T-cell (primary cell): ENCODE measurements around the gene CRACR2A. TPM values are rescaled to one million over a fixed set of nuclear protein-coding genes. Genes with fewer than 3 reads are reported as not detected.
A peak's percentile ranks its signal among the peaks of the same experiment; 100 is the strongest.

Experiments
- ATAC-seq, 4 experiments: fragments of 200-7000 bp in 3 of 4; fragments of 150-1000 bp in 1 of 4; cut with Tn5 transposase; replicated peaks in 1 of 4; 1 replicate in 3 of 4; 2 replicates in 1 of 4; pipeline ENCODE4 v1.10.0; 2021; ENCODE audit warnings: moderate library complexity in 3 of 4, mild to moderate bottlenecking in 2 of 4, moderate number of reproducible peaks in 1 of 4
- CTCF ChIA-PET, 2 donors: fragments of 300-600 bp; sonication (Branson Sonifier 250); formaldehyde crosslinking; loops; one replicate each; lab custom pipeline; 2022; ENCODE audit warnings: antibody characterized with exemption in 2 of 2; lab: Charles Lee
- POLR2A ChIA-PET, 2 donors: fragments of 300-600 bp; sonication (Branson Sonifier 250); formaldehyde crosslinking; loops; one replicate each; lab custom pipeline; 2022; ENCODE audit warnings: antibody characterized with exemption in 2 of 2; lab: Charles Lee
- DNase-seq, 35 experiments: peaks; one replicate each; pipeline versions ENCODE4 v3.0.0 to v3.0.0-alpha.2; 2013 to 2023
- H3K27ac ChIP-seq: one replicate; pipeline ENCODE4 v1.5.1; 2013; ENCODE audit warnings: low read length
- H3K27me3 ChIP-seq, 2 experiments: replicated peaks in 1 of 2; 1 replicate in 1 of 2; 2 replicates in 1 of 2; pipeline versions ENCODE4 v1.6.1 to v1.7.0; 2013; ENCODE audit warnings: low read length in 1 of 2, mixed read lengths in 1 of 2; ENCODE audit not compliant: control insufficient read depth in 2 of 2, insufficient read depth in 2 of 2; ENCODE audit errors: extremely low read depth in 1 of 2
- H3K36me3 ChIP-seq, 2 donors: 1 replicate in 1 of 2; 2 replicates in 1 of 2; pipeline versions ENCODE4 v1.6.1 to v1.7.0; 2013; ENCODE audit warnings: low read length in 1 of 2; ENCODE audit not compliant: control insufficient read depth in 2 of 2, insufficient read depth in 1 of 2; ENCODE audit errors: extremely low read depth in 1 of 2
- H3K4me1 ChIP-seq, 2 experiments: 1 replicate in 1 of 2; 2 replicates in 1 of 2; pipeline versions ENCODE4 v1.6.1 to v1.7.0; 2013; ENCODE audit warnings: low read length in 2 of 2, mixed read lengths in 1 of 2; ENCODE audit not compliant: insufficient read depth in 2 of 2, control insufficient read depth in 1 of 2; ENCODE audit errors: extremely low read depth in 1 of 2
- H3K4me3 ChIP-seq, 2 donors: 1 replicate in 1 of 2; 2 replicates in 1 of 2; pipeline versions ENCODE4 v1.5.1 to v1.7.0; 2013; ENCODE audit warnings: mild to moderate bottlenecking in 2 of 2, low read length in 1 of 2, moderate library complexity in 1 of 2; ENCODE audit not compliant: control insufficient read depth in 1 of 2; ENCODE audit errors: extremely low read depth in 1 of 2
- H3K9me3 ChIP-seq: 2 replicates; pipeline ENCODE4 v1.7.0; 2013
- H3K27ac Mint-ChIP-seq, 2 donors: one replicate each; pipeline ENCODE4 v1.8.0; 2020 to 2021; ENCODE audit warnings: mild to moderate bottlenecking in 2 of 2, mixed read lengths in 2 of 2
- H3K27me3 Mint-ChIP-seq, 2 donors: one replicate each; pipeline ENCODE4 v1.8.0; 2021 to 2022; ENCODE audit warnings: mixed read lengths in 2 of 2
- H3K36me3 Mint-ChIP-seq: one replicate; pipeline ENCODE4 v1.8.0; 2021; ENCODE audit warnings: mixed read lengths
- H3K4me1 Mint-ChIP-seq, 3 donors: one replicate each; pipeline ENCODE4 v1.8.0; 2020 to 2022; ENCODE audit warnings: mixed read lengths in 3 of 3, mild to moderate bottlenecking in 1 of 3
- H3K4me3 Mint-ChIP-seq, 3 donors: one replicate each; pipeline ENCODE4 v1.8.0; 2020 to 2022; ENCODE audit warnings: mild to moderate bottlenecking in 3 of 3, mixed read lengths in 3 of 3, moderate library complexity in 3 of 3
- H3K9me3 Mint-ChIP-seq, 3 donors: one replicate each; pipeline ENCODE4 v1.8.0; 2020 to 2022; ENCODE audit warnings: mixed read lengths in 3 of 3
- WGBS: methylation state at CpG from one replicate; pipeline ENCODE4 v1.1.5; 2013; ENCODE audit warnings: missing lambda C conversion rate; ENCODE audit not compliant: insufficient coverage; 5-methylcytosine and 5-hydroxymethylcytosine counted together
- total RNA-seq, 35 experiments: library from RNA in 6 of 35; stranded (reverse) in 6 of 35; fragments of 120-200 nt in 1 of 35; gene quantifications; one replicate each; pipeline versions ENCODE4 v1.2.1 to v1.2.4 and lab custom pipeline; 2013 to 2026

Gene CRACR2A
- total RNA-seq, 5 donors from 2014 or later (not counting 1 experiment from before 2014, with no cell fraction given), result 38.3 to 47.0 (median 40.6) TPM

DNA sequence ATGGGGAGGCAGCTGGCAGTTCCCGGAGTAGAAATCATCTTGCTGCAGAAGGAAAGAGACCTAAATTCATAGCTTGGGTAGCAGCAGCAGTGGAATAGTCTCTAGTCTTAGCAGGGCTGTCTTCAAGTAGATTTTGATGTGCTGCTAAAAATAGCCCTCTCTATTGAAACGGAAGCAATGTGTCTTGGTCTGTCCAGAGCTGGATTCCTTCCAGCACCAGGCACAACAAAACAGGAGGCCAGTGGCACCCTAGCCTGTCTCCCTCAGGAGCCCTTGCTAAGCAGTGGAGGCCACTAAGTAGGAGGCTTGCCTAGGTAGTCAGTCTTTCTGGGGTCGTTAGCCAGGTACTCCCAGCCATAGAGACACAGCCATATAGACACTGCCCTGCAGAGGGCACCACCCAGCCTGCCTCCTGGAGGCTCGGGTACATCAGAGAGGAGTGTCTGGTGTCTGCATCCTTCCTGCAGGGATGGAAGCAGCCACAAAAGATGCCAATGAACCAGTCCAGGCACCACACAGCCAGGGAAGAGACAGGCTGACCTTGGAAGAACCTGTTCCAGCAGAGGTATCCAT lies 97.5 kb downstream of the CRACR2A start:
- Histone ChIP-seq H3K4me3 (no peak overlapping the region), H3K4me1 (no peaks in the 10 kb centered on the region), H3K27ac (no peak overlapping the region), H3K27me3 (no peaks in the 10 kb centered on the region), H3K9me3 (no peaks in the 10 kb centered on the region), H3K36me3 (peaks cover 17 to 88% of the 10 kb centered on the region in 2 donors)
- Mint-ChIP-seq H3K36me3 (peaks cover 80% of the 10 kb centered on the region), H3K27ac (no peak overlapping the region), H3K27me3 (no peaks in the 10 kb centered on the region), H3K9me3 (no peaks in the 10 kb centered on the region), H3K4me3 (no peak overlapping the region), H3K4me1 (no peaks in the 10 kb centered on the region)
- ChIA-PET POLR2A (no interaction called here), CTCF (interaction anchor here in 1 of 2 donors (0.5 kb wide), 1 partner anchor 124 kb away, joined by 3 read pairs; no protein-coding TSS in a partner anchor)
- ATAC-seq, result peak in 1 of 4 experiments; percentile 27
- 64% methylated on average over 2 of the region's 4 CpGs for WGBS
- peak in 12 of 35 experiments; percentile 3 to 33 (median 10) for DNase-seq

DNA sequence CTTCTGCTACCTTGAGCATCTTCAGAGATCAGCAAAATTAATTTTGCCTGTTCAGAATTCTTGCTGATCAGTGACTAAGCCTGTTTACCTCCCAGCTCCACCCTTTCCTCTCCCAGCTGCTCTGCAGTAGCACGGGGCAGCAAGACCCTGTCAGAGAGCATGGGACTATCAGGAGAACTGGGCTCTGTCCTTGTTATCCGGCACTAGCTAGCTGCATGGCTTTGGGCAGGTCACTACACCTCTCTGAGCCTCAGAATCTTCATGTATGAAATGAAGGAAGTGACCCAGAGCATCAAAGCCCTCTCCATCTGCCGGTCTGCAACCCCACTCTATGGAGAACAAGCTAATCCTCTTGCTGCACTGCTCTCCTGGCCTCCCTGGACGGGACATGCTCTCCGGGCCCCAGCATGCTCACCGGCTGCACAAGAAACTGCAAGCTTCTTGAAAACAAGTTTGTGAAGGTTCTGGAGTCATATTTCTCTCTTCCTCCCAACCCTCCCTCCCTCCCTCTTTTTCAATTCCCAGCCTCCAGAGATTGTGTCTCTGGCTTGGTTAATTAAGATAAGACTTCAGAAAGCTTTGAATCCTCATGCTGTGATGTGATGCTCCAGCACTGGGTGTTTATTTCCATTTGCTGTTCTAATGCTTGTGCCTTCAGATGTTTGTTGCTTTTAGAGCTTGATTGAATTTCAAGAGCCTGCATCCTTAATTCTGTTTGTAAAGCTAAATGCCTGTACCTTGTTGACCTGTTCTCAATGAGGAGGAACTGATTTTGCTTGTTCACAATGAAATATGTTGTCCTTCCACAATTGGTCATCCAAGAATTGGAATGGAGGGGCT lies 101.1 kb downstream of the CRACR2A start:
- no peaks in the 10 kb centered on the region for H3K27me3 Mint-ChIP-seq
- 100% methylated on average over 1 of the region's 6 CpGs for WGBS
- Histone ChIP-seq H3K4me3 (no peak overlapping the region), H3K36me3 (peaks cover 18 to 83% of the 10 kb centered on the region in 2 donors), H3K9me3 (no peaks in the 10 kb centered on the region), H3K27ac (no peak overlapping the region), H3K4me1 (no peaks in the 10 kb centered on the region), H3K27me3 (no peaks in the 10 kb centered on the region)
- H3K4me1 Mint-ChIP-seq, result no peaks in the 10 kb centered on the region
- ATAC-seq, result no peak
- DNase-seq, result no peak
- POLR2A ChIA-PET, result interaction anchor here in 1 of 2 donors (0.5 kb wide), 1 partner anchor 418 kb away, joined by 5 read pairs; no protein-coding TSS in a partner anchor
- H3K27ac Mint-ChIP-seq, result no peak overlapping the region
- peaks cover 67% of the 10 kb centered on the region for H3K36me3 Mint-ChIP-seq
- no peak overlapping the region for H3K4me3 Mint-ChIP-seq
- CTCF ChIA-PET, result interaction anchor here (0.5 to 0.6 kb wide), 2 partner anchors 352 to 766 kb away, joined by 4 to 7 read pairs; no protein-coding TSS in a partner anchor
- H3K9me3 Mint-ChIP-seq, result no peaks in the 10 kb centered on the region

DNA sequence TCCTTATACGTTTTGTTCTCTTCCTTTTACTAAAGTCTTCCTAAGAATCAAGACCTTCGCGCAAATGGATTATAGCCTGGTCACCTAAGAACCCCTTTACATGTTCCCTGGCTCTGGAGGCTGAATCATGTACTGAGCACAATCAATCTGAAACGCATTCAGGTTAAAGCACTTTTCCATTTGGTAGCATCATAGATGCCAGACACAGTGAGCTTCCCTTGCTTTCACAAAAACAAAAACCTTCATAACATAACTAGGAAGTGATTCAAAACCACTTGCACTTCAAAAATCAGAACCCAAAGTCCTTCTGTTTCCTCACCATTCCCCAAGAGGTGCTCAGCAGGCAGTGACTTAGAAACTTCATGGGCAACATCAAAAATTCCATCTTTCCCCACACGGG lies 105.4 kb downstream of the CRACR2A start:
- no peak for DNase-seq
- H3K9me3 ChIP-seq, result no peaks in the 10 kb centered on the region
- Mint-ChIP-seq H3K4me3 (no peak overlapping the region), H3K27me3 (no peaks in the 10 kb centered on the region), H3K27ac (peak overlapping the region in 1 of 2 donors; percentile 6), H3K4me1 (no peaks in the 10 kb centered on the region), H3K9me3 (no peaks in the 10 kb centered on the region), H3K36me3 (peaks cover 65% of the 10 kb centered on the region)
- no peak for ATAC-seq
- ChIA-PET CTCF (no interaction called here), POLR2A (interaction anchor here in 1 of 2 donors (0.8 kb wide), 1 partner anchor 12 kb away, joined by 3 read pairs; no protein-coding TSS in a partner anchor)
- no peak overlapping the region for H3K27ac ChIP-seq
- H3K4me1 ChIP-seq, result no peaks in the 10 kb centered on the region
- H3K36me3 ChIP-seq, result peaks cover 7 to 75% of the 10 kb centered on the region in 2 donors
- WGBS, result 76% methylated on average over 3 of the region's 5 CpGs
- no peaks in the 10 kb centered on the region for H3K27me3 ChIP-seq
- no peak overlapping the region for H3K4me3 ChIP-seq

DNA sequence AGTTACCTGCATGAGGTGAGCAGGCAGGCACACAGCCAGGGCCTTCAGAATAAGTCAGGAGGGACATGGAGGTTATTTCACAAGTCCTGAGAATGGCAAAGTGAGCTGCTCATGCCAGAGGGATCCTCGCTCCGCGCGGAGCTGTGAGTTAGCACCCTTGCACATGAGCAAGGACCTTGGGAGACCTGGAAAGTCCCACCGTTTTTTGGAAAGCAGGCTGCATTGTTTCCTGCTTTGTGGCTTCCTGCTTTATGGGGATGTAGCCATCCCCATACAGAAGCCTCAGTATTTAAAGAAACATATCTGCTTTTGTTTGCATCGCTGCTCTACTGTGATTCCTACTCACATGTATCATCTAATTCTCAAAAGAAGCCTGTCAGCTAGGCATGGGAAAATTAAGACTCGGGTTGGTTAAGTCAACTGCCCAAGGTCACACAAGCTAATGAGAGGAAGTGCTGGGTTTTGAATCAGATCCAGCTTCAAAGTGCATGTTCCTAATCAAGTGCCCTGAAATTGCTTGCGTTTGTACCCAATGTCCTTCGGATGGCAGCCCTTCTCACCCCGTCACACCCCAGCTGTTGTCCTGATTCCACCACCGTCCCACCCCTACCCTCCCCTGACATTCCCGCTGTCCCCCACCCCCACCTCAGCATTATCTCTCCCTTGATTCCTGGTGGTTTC lies 106.2 kb downstream of the CRACR2A start:
- Histone ChIP-seq H3K4me1 (no peaks in the 10 kb centered on the region), H3K4me3 (no peak overlapping the region), H3K27me3 (no peaks in the 10 kb centered on the region), H3K27ac (no peak overlapping the region), H3K36me3 (peaks cover 7 to 76% of the 10 kb centered on the region in 2 donors), H3K9me3 (no peaks in the 10 kb centered on the region)
- DNase-seq, result no peak
- no peak for ATAC-seq
- 79% methylated on average over 9 of the region's 12 CpGs for WGBS
- Mint-ChIP-seq H3K27me3 (no peaks in the 10 kb centered on the region), H3K4me1 (no peaks in the 10 kb centered on the region), H3K4me3 (no peak overlapping the region), H3K36me3 (peaks cover 64% of the 10 kb centered on the region), H3K27ac (no peak overlapping the region), H3K9me3 (no peaks in the 10 kb centered on the region)
- POLR2A ChIA-PET, result interaction anchor here in 1 of 2 donors (0.8 kb wide), 1 partner anchor 13 kb away, joined by 3 read pairs; no protein-coding TSS in a partner anchor
- CTCF ChIA-PET, result no interaction called here

DNA sequence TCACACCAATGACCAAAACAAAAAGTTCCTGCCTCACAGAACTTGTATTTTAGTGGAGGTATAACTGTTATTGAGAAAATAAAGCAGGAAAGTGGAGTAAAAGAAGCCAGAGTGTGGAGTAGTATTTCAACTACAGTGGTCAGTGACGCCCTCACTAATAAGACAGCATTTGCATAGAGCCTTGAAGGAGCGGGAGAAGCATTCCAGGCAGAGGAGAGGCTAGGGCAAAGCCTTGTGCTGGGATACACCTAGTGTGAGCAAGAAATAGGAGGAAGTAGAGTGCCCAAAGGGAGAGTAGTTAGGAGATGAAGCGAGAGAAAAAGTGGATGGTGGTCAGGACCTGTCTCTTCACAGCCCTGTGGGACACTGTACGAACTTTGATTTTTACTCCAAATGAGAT lies 107.8 kb downstream of the CRACR2A start:
- Mint-ChIP-seq H3K9me3 (no peaks in the 10 kb centered on the region), H3K4me1 (no peaks in the 10 kb centered on the region), H3K27ac (no peak overlapping the region), H3K27me3 (no peaks in the 10 kb centered on the region), H3K36me3 (peaks cover 71% of the 10 kb centered on the region), H3K4me3 (no peak overlapping the region)
- no peak overlapping the region for H3K4me3 ChIP-seq
- ChIA-PET CTCF (no interaction called here), POLR2A (no interaction called here)
- H3K27ac ChIP-seq, result no peak overlapping the region
- H3K36me3 ChIP-seq, result peaks cover 7 to 76% of the 10 kb centered on the region in 2 donors
- H3K27me3 ChIP-seq, result no peaks in the 10 kb centered on the region
- DNase-seq (no peak), ATAC-seq (no peak)
- no peaks in the 10 kb centered on the region for H3K9me3 ChIP-seq
- 93% methylated on average over 4 of the region's 4 CpGs for WGBS
- no peaks in the 10 kb centered on the region for H3K4me1 ChIP-seq

DNA sequence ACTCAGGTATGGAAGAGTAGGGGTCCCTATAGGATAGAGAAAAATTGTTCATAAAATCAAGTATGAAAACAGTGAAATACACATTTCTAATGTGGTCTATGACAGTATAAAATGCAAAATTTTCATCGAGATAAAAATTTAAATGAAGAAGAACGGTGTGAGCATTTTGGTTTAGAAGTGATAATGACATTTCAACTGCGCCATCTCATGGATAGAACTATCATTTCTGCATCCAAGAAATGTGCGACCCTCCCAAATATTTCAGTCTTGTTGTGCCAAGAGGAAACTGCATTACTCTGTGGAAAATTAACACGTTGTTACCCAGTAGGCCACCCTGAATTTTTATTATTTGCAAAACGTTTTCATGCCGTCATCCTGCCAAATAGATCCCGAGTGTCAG lies 108.8 kb downstream of the CRACR2A start:
- WGBS, result 97% methylated on average over 5 of the region's 8 CpGs
- no peak for ATAC-seq
- H3K36me3 ChIP-seq, result peaks cover 6 to 70% of the 10 kb centered on the region in 2 donors

More for the DNA sequence above, 108.8 kb downstream of the CRACR2A start:
- H3K4me3 ChIP-seq, result no peak overlapping the region
- ChIA-PET POLR2A (no interaction called here), CTCF (no interaction called here)
- no peaks in the 10 kb centered on the region for H3K9me3 Mint-ChIP-seq
- no peaks in the 10 kb centered on the region for H3K4me1 ChIP-seq
- H3K9me3 ChIP-seq, result no peaks in the 10 kb centered on the region
- no peak overlapping the region for H3K4me3 Mint-ChIP-seq
- DNase-seq, result no peak
- H3K27ac Mint-ChIP-seq, result no peak overlapping the region
- H3K27me3 Mint-ChIP-seq, result no peaks in the 10 kb centered on the region
- no peaks in the 10 kb centered on the region for H3K27me3 ChIP-seq
- H3K27ac ChIP-seq, result no peak overlapping the region
- no peaks in the 10 kb centered on the region for H3K4me1 Mint-ChIP-seq
- peaks cover 66% of the 10 kb centered on the region for H3K36me3 Mint-ChIP-seq
